MCF 10A (cell line): ENCODE results near the gene TMUB2. TPM values are rescaled to one million over a fixed set of nuclear protein-coding genes. Genes with fewer than 3 reads are reported as not detected.
"Not testable (repeated sequence)": the region's sequence is repeated elsewhere in the genome, so short reads cannot be mapped to it uniquely, and the experiment has no call there.

Experiments
- Bru-seq: library from RNA; stranded (reverse); fragments of 400-500 nt; gene quantifications from one replicate; lab custom pipeline; 2021; lab: Mats Ljungman, UMichigan
- BruChase-seq, 2 experiments: library from RNA; stranded (reverse); fragments of 400-500 nt; gene quantifications; one replicate each; lab custom pipeline; 2021; lab: Mats Ljungman, UMichigan
- BruUV-seq: library from RNA; stranded (reverse); fragments of 400-500 nt; replicated peaks from 2 replicates; lab custom pipeline; 2021; lab: Mats Ljungman, UMichigan
- CTCF ChIA-PET: fragments of 300-600 bp; sonication (Branson Sonifier 250); formaldehyde crosslinking; extraction: SDS; loops from one replicate; lab custom pipeline; 2021; ENCODE audit warnings: antibody characterized with exemption, inconsistent platforms; lab: Yijun Ruan, JAX
- POLR2A ChIA-PET: fragments of 300-600, 350-650 bp; sonication (Branson Sonifier 250); formaldehyde crosslinking; extraction: SDS; loops from one replicate; lab custom pipeline; 2020; ENCODE audit warnings: antibody characterized with exemption, inconsistent platforms; lab: Yijun Ruan, JAX
- DNase-seq: peaks from one replicate; pipeline ENCODE4 v3.0.0-alpha.2; 2018; ENCODE audit not compliant: unreplicated experiment
- H3K27ac Mint-ChIP-seq: one replicate; pipeline ENCODE4 v1.8.0; 2022; ENCODE audit warnings: mild to moderate bottlenecking, low read depth, mixed read lengths; ENCODE audit not compliant: unreplicated experiment
- H3K27me3 Mint-ChIP-seq: one replicate; pipeline ENCODE4 v1.8.0; 2022; ENCODE audit warnings: mixed read lengths; ENCODE audit not compliant: insufficient read depth, unreplicated experiment
- H3K36me3 Mint-ChIP-seq: one replicate; pipeline ENCODE4 v1.8.0; 2022; ENCODE audit warnings: mild to moderate bottlenecking, moderate library complexity, mixed read lengths; ENCODE audit not compliant: insufficient read depth, unreplicated experiment
- H3K4me1 Mint-ChIP-seq: one replicate; pipeline ENCODE4 v1.8.0; 2022; ENCODE audit warnings: mixed read lengths; ENCODE audit not compliant: insufficient read depth, unreplicated experiment
- H3K4me3 Mint-ChIP-seq: one replicate; pipeline ENCODE4 v1.8.0; 2022; ENCODE audit warnings: mild to moderate bottlenecking, moderate library complexity, mixed read lengths; ENCODE audit not compliant: unreplicated experiment
- H3K9me3 Mint-ChIP-seq: one replicate; pipeline ENCODE4 v1.8.0; 2022; ENCODE audit warnings: mixed read lengths; ENCODE audit not compliant: unreplicated experiment
- intact Hi-C: fragments of 100-400 bp; cut with micrococcal nuclease; formaldehyde crosslinking; loops from 2 replicates; pipeline ENCODE4 v1.14.1; 2022
- long read RNA-seq: library from polyadenylated mRNA; stranded (forward); transcript quantifications from one replicate; pipeline ENCODE4 v2.0.0, GENCODE V29; 2022
- total RNA-seq: library from RNA; stranded (reverse); gene quantifications from 2 replicates; pipeline ENCODE4 v1.2.3, GENCODE V29; 2022
- TF ChIP-seq, protein P1 (sequence below): fragments of 200-600 bp; IDR thresholded peaks from one replicate; pipeline ENCODE4 v1.8.0; 2022; ENCODE audit warnings: antibody characterized with exemption, mild to moderate bottlenecking; ENCODE audit not compliant: unreplicated experiment

The TMUB2 gene
- total RNA-seq (26.5 and 37.7 TPM in 2 replicates), Bru-seq, nascent RNA (percentile 73 among the genes with signal in this experiment), BruChase-seq, experiment 1, labeled RNA remaining after a 6-hour chase (percentile 91 among the genes with signal in this experiment), BruChase-seq, experiment 2, labeled RNA remaining after a 2-hour chase (percentile 88 among the genes with signal in this experiment)
- long read RNA-seq, partial matches to known transcripts: 12 of 40 reads
- long read RNA-seq, other reads (novel, unspliced or antisense): 21 of 40 reads

DNA sequence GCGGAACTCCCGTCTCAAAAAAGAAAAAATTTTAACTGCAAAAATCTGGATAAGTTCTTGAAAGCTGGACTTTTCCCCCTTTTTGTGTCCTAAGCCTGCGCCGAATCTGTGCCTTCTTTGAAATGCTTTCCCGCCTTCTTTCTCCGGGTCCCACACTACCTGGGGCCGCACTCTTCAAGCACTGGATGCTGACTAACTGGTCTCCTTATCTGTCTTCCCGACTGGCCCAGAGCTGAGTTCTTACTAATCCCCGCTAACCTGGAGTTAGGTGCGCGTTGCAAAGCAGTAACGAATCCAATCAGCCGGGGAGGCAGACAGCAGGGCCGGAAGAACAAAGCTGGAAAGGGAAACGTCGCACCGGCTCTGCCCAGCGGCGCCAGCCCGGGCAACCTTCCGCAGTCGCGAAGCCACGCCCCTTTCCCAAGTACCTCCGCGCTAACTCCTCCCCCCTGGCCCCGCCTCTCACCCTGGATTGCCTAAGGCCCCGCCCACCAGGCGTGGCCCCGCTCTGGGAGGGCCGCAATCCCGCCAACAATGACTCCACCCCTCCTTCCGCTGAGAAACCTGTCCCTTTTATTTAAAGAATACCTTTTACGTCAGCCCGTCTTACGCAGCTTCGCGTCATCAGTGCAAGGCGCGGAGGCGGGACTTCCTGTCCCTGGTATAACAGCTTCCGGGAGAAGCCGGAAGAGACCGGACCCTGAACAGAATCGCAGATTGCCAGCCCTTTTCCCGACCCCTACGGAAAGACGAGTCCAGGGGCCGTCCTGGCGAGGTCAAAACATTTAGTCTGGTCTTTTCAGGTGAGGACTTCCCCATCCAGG is at the start of gene TMUB2:
Gene TMUB2, plus strand, starts transcription at position 666 of the 824 bp plus-strand sequence. CDS start 737 bp downstream, outside the sequence.
- ChIA-PET CTCF (interaction anchor here (0.7 to 2.8 kb wide), 8 partner anchors 9 to 445 kb away, joined by 3 to 17 read pairs (median 4); no protein-coding TSS in a partner anchor), POLR2A (interaction anchor here (0.5 to 4.8 kb wide), 35 partner anchors 9 to 1518 kb away, joined by 3 to 51 read pairs (median 6); partner anchors contain the start of genes ASB16, ATXN7L3, G6PC3 and GRN)
- H3K9me3 Mint-ChIP-seq: no peaks in the 10 kb centered on the region
- peak; percentile 98 for DNase-seq
- peak within 1 kb of the TSS; percentile 100 for H3K4me3 Mint-ChIP-seq
- H3K4me1 Mint-ChIP-seq: peaks cover 17% of the 10 kb centered on the region
- peak within 1 kb of the TSS; percentile 99 for H3K27ac Mint-ChIP-seq
- H3K36me3 Mint-ChIP-seq: peaks cover 49% of the 10 kb centered on the region
- intact Hi-C loops: loop anchor here (1.0 kb wide), 1 partner anchor 32 kb away; no protein-coding TSS in a partner anchor
- no peaks in the 10 kb centered on the region for H3K27me3 Mint-ChIP-seq
- BruUV-seq: TSS peak; percentile 61
- TF ChIP-seq, protein P1, sequence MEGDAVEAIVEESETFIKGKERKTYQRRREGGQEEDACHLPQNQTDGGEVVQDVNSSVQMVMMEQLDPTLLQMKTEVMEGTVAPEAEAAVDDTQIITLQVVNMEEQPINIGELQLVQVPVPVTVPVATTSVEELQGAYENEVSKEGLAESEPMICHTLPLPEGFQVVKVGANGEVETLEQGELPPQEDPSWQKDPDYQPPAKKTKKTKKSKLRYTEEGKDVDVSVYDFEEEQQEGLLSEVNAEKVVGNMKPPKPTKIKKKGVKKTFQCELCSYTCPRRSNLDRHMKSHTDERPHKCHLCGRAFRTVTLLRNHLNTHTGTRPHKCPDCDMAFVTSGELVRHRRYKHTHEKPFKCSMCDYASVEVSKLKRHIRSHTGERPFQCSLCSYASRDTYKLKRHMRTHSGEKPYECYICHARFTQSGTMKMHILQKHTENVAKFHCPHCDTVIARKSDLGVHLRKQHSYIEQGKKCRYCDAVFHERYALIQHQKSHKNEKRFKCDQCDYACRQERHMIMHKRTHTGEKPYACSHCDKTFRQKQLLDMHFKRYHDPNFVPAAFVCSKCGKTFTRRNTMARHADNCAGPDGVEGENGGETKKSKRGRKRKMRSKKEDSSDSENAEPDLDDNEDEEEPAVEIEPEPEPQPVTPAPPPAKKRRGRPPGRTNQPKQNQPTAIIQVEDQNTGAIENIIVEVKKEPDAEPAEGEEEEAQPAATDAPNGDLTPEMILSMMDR: no peak

DNA sequence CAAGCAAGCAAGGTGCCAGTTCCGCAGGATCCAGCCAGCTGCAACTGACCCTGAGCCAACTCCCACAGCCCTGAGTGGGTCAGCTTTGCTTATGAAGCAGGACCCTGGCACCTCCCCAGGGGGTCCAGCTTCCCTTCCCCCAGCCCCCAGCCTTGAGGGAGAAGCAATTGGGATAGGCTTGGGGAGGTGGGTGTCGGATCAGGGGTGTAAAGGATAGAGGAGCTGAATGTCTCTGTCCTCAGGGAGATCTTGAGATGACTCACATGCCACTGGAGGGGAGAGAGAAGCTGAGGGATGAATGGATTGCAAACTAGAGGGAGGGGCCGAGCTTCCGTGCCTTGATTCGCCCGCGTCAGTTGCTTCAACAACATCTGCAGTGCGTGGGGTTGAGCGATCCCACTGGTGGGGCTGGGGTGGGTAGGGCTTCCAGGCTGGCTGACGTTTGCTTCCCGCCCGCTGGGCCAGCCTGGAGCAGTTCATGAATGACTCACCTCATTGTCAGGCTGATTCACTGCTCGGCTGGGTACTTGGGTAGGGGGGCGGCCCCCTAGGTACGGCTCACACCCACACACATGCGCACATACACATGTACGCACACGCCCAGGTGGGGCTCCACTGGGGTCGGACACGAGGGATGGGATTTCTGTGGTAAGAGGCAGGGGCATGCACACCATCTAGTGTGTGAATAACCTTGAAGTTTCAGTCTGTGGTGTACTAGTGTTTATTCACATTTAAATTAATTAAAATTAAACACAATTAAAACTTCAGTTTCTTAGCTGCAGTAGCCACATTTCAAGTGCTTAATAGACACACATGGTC is 48.7 kb upstream of the TMUB2 start:
- no peaks in the 10 kb centered on the region for H3K27me3 Mint-ChIP-seq
- CTCF ChIA-PET: interaction anchor here (0.6 to 1.5 kb wide), 5 partner anchors 14 to 194 kb away, joined by 3 read pairs; no protein-coding TSS in a partner anchor
- POLR2A ChIA-PET: interaction anchor here (0.6 to 3.2 kb wide), 26 partner anchors 7 to 1021 kb away, joined by 3 to 66 read pairs (median 5); partner anchors contain the start of genes ATXN7L3, G6PC3, GRN and HDAC5
- no TSS peak for BruUV-seq
- TF ChIP-seq, protein P1: no peak
- intact Hi-C loops: no loop called here
- DNase-seq: peak; percentile 97
- no peaks in the 10 kb centered on the region for H3K9me3 Mint-ChIP-seq
- H3K36me3 Mint-ChIP-seq: no peaks in the 10 kb centered on the region
- peak overlapping the region; percentile 87 for H3K27ac Mint-ChIP-seq
- peak overlapping the region; percentile 61 for H3K4me3 Mint-ChIP-seq
- peaks cover 13% of the 10 kb centered on the region for H3K4me1 Mint-ChIP-seq

DNA sequence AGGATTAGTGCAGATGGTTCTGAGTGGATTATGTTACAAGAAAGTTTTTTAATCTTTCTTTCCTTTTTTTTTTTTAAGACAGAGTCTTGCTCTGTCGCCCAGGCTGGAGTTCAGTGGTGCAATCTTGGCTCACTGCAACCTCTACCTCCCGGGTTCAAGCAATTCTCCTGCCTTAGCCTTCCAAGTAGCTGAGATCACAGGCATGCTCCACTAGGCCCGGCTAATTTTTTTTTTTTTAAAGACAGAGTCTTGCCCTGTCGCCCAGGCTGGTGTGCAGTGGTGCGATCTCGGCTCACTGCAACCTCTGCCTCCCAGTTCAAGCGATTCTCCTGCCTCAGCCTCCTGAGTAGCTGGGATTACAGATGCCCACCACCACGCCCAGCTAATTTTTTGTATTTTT is 42.9 kb upstream of the TMUB2 start:
- H3K27ac Mint-ChIP-seq, H3K4me3 Mint-ChIP-seq, DNase-seq, H3K27me3 Mint-ChIP-seq, intact Hi-C loops, BruUV-seq, H3K9me3 Mint-ChIP-seq: not testable (repeated sequence)
- Mint-ChIP-seq H3K4me1 (peaks cover 14% of the 10 kb centered on the region), H3K36me3 (peaks cover 11% of the 10 kb centered on the region)
- CTCF ChIA-PET: interaction anchor here (0.6 to 3.4 kb wide), 3 partner anchors 19 to 59 kb away, joined by 3 to 15 read pairs (median 3); no protein-coding TSS in a partner anchor
- POLR2A ChIA-PET: interaction anchor here (0.8 to 7.6 kb wide), 3 partner anchors 9 to 43 kb away, joined by 3 to 41 read pairs (median 8); partner anchors contain the start of genes HDAC5 and TMUB2
